CD4-positive, alpha-beta T cell treated with Interleukin-17A for 4 hours (primary cell): Measurements from ENCODE around the gene MAP2K6.

Source experiments
- DNase-seq: peaks from one replicate; pipeline ENCODE4 v3.0.0-alpha.2; 2020; ENCODE audit warnings: mixed read lengths

Gene MAP2K6

DNA sequence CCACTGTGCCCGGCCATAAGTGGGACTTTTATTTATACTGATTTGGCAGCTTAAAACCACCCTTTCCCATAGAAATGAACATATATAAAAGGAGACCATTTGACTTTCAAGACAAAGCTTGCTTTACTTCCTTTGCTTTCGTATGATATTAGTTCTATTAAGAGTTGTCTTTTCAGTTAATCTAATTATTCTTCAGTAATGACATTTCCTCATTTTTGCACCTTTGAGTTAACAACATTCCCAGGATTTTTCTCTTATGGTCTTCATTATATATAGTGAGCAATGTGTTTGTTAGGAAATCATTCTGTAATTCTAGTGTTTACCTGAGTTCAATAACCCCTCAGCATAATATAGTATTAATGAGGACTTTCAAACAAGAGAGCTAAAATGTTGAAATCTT, 173.8 kb downstream of the MAP2K6 start:
- no peak for DNase-seq

DNA sequence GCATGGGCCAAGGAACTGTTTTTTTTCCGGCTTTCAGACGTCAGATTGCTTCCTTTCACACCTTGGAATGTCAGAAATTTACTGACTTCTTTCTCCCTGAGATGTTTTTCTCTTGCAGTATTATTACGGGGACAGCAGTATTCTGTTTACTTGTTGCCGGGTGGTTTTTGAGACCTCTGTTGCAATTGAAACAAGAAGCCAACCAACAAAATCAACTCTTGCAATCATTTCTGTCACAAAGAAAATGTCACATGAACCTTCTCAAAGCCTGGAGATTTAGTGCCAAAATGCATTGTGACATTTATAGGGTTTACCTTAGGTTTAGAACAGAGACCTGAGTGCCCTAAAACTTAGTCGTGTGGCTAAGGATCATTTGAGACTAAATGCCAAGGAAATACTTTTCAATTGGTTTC, 174.3 kb downstream of the MAP2K6 start:
- DNase-seq: no peak

DNA sequence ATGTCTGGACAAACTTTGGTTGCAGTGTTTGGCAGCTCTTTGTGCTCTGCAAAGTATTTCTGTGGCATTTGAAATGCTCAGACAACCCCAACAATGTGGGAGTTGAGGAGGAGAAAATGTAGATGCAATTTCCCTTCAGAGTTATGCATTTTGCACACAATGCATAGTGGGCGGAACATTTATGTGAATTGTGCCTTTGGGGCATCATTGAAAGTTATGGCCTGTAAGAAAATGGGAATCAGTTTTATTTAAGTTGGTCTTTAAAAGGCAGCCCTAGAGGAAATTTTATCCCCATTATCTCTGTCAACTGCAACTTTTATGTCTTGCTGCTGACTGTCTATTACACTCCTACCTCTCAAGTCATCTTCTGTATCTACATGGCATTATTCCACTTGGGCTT, 176.2 kb downstream of the MAP2K6 start:
- DNase-seq: no peak

DNA sequence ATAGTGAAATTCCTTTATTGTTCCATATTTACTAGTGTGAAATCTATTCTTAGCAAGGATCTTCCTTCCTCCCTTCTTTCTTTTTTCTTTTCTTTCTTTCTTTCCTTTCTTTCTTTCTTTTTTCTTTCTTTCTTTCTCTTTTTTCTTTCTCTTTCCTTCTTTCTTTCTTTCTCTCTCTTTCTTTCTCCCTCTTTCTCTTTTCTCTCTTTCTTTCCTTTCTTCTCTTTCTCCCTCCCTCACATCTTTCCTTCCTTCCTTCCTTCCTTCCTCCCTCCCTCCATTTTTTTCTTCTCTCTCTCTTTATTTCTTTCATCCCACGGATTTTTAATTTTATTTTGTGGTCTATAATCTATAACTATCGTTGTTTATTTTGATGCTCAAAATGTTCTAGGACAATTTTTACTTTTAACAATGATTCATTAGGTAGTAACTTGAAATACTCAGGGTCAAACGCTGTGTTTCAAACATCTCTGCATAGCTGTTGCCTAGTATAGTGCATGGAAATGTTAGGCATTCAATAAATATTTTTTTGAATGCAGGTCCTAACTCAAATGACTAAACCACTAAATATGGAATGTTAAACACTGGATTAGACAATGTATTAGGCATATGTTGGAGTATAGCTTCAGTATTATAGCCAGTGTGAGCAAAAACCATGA, 178.3 kb downstream of the MAP2K6 start:
- DNase-seq: no peak

DNA sequence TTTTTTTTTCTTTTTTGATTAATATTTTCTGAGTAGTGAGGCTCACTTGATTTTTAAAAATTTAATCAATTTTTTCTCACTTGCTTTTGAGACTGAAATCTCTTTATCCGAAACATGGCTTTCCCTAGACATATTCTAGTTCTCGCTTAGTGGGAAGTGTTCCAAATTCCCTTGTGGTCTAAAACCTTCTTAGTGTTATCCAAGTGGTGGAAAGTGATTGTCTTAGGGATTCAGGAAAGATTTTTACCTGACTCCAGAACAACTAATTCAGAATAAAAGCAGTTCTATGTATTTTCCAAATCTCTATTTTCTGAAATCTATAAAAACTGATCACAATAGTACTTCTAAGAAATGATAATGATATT, 178.8 kb downstream of the MAP2K6 start:
- DNase-seq: no peak

DNA sequence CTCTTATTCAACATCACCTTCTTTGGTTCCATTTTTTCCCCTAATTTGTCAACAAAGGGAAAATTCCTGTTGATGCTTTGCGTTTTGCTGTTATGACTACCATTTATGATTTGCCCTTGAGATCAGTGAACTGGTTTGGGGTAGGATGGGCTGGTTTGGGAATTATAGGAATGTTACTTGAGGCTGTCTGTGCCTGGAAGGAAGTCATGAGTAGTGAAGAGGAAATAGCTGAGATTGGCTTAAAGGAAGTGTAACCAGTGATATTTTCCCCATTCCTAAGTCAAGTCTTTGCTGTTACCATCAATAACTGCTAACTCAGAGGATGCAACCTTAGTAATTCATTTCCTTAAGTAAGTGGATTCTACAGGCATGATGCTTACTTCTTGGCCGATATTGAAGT, 179.2 kb downstream of the MAP2K6 start:
- no peak for DNase-seq

DNA sequence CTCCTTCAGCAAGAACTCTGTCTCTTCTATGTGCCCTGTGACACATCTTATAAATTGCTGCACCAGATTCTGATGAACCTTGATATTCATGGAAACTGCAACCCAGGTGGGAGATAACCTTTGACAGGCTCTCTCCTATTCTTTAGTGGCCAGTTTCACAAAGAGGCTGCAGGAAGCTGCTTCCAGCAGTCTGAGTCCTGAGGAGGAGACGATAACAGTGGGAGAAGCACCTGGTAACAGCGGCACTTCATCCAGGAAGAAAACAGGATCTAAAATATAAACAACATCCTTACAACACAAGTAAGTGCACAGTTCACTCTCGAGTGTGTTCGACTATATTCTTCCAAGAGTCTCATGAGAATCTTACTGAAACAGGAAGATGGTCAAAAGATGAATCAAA, 180.1 kb downstream of the MAP2K6 start:
- DNase-seq: no peak

DNA sequence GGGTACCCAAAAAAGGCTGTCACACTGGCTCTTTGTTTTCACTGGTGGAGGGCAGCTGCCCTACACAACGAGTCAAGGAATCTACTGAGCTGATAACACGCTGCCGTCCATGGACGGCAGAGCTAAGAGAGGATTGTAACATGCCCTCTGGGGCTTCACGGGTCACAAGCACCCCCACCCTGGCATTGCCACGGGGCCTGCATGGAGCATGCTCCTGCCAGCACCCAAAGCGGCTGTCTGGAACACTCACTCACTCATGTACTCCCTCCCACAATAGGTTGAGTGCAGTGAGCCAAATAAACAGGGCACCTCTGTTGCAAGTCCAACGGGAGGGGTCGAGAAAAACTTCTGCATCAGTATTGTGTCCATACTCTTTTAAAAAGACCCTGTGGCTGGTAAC, 181.6 kb downstream of the MAP2K6 start:
- no peak for DNase-seq

DNA sequence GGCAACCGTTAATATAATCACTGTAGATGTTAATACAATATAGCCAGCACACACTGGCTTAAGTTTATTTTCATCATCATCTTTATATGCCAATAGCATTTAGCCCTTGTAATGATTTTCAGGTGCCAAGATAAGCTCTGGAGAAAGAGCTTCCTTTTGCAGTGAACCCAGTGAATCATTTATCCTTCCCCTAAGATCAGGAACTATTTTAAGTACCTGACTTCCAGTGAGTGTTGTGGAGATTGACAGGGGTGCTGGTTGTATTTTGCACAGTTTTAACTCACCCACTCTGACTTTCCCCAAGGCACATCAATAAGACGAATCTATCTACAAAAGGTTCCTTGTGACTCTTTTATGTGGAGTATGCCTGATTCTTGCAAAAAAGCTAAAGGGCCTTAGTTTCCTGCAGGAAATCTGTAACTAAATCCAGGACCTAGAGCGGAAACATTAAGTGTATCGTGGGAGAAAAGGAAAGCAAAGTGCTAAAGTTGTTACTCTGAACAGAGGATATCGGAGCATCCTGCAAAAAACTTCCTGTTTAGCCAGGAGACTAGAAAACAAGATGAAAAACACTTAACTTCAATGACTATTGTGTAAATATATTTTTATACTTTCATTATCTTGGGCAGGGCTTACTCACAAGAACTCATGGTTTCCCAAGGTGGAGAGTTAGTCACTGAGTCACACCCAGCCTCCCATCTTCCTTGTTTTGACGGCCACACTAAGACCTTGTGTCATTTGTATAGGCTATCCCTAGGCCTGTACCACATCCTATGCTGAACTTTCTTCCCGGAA, 183.6 kb downstream of the MAP2K6 start:
- DNase-seq: no peak

DNA sequence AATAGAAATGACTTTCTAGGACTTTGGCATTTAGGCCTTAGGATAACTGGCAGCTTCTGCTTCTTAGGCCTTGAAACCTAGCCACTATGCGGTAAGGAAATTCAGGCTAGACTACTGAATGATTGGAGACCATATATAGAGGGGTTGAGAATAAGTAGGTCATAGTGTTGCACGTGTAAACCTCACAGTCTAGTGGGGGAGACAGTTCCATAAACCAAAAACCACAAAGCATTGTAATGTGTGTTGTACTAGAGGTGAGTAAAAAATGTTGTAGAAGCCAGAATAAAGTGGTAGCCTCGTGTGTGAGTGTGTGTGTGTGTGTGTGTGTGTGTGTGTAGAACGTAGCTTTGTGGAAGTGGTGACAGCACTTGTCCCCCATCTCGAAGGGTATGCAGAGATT, 188.5 kb downstream of the MAP2K6 start:
- no peak for DNase-seq
